ENCODE data around the gene CCDC188.

DNA sequence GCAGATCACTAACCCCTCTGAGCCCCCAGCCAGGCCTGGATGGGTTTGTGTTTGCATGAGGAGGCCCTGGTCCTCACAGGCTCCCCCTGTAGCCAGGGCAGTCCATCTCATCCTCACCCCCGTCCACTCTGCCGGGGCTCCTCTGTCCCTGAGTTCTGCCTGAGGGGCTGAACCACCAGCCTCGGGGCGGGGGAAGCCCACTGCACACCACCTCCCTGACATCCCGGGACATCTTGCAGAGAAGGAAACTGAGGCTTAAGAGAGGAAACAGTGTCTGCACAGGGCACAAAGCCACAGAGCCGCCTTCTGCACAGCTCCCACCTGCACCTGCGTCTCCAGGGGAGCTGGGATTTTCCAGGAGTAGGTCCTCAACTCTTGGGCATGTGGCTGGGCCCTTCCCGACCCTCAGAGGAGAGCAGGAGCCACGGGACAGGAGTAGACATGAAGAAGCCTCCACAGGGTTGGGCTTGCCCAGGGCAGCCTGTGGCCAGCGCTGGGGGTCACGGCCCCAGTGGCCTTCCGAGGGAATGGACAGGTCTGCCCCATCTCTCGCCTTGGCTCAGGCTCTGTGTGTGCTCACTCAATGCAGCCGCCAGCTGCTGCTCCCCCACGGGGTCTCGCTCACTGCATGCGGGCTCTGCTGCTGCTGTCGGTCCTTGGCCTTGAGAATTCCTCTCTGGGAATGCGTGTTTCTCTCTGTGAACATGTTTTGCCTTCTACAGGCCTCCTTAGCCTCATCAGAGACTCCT lies 45.4 kb upstream of the CCDC188 start:
- TF ChIP-seq EZH2phosphoT487 (IDR thresholded peaks at IDR 0.05; ENCODE audit: borderline replicate concordance, low read length): no peak
- TF ChIP-seq, protein P1, sequence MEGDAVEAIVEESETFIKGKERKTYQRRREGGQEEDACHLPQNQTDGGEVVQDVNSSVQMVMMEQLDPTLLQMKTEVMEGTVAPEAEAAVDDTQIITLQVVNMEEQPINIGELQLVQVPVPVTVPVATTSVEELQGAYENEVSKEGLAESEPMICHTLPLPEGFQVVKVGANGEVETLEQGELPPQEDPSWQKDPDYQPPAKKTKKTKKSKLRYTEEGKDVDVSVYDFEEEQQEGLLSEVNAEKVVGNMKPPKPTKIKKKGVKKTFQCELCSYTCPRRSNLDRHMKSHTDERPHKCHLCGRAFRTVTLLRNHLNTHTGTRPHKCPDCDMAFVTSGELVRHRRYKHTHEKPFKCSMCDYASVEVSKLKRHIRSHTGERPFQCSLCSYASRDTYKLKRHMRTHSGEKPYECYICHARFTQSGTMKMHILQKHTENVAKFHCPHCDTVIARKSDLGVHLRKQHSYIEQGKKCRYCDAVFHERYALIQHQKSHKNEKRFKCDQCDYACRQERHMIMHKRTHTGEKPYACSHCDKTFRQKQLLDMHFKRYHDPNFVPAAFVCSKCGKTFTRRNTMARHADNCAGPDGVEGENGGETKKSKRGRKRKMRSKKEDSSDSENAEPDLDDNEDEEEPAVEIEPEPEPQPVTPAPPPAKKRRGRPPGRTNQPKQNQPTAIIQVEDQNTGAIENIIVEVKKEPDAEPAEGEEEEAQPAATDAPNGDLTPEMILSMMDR (IDR thresholded peaks at IDR 0.05; ENCODE audit: low read depth, low read length, poor library complexity, severe bottlenecking): no peak

Measured in DOHH2 (cell line).